WERI-Rb-1 (cell line): ENCODE measurements around the gene TERF2IP.

Experiments
- DNase-seq: peaks from one replicate; pipeline ENCODE4 v3.0.0-alpha.2; 2020
- H3K27ac ChIP-seq: fragments of 250-450 bp; sonication (Bioruptor Pico); 2 replicates; pipeline ENCODE4 v1.5.1; 2020; ENCODE audit warnings: mild to moderate bottlenecking, moderate library complexity
- H3K27me3 ChIP-seq: fragments of 250-450 bp; sonication (Bioruptor Pico); 2 replicates; pipeline ENCODE4 v1.5.1; 2021; ENCODE audit warnings: mild to moderate bottlenecking, low read depth, moderate library complexity; ENCODE audit not compliant: insufficient read depth, severe bottlenecking
- H3K36me3 ChIP-seq: fragments of 250-450 bp; sonication (Bioruptor Pico); 2 replicates; pipeline ENCODE4 v1.5.1; 2020; ENCODE audit warnings: mild to moderate bottlenecking, moderate library complexity
- H3K4me3 ChIP-seq: 2 replicates; pipeline ENCODE4 v1.5.1; 2011; ENCODE audit warnings: low read depth, mild to moderate bottlenecking, control low read depth, low read length
- H3K9me3 ChIP-seq: fragments of 250-450 bp; sonication (Bioruptor Pico); 2 replicates; pipeline ENCODE4 v1.5.1; 2021; ENCODE audit warnings: mild to moderate bottlenecking, moderate library complexity; ENCODE audit not compliant: severe bottlenecking
- TF ChIP-seq, protein P1 (sequence below): IDR thresholded peaks from 2 replicates; pipeline ENCODE4 v1.5.1; 2011; ENCODE audit warnings: low read depth, mild to moderate bottlenecking, control low read depth, inconsistent platforms, low read length

Gene TERF2IP

GRCh38 chr16:75629132-75629531 is 18.4 kb upstream of the TERF2IP start:
- DNase-seq, result no peak
- Histone ChIP-seq H3K36me3 (peaks cover 93% of the 10 kb centered on the region), H3K4me3 (no peak overlapping the region), H3K9me3 (no peaks in the 10 kb centered on the region), H3K27me3 (no peaks in the 10 kb centered on the region), H3K27ac (no peak overlapping the region)
- TF ChIP-seq, protein P1, sequence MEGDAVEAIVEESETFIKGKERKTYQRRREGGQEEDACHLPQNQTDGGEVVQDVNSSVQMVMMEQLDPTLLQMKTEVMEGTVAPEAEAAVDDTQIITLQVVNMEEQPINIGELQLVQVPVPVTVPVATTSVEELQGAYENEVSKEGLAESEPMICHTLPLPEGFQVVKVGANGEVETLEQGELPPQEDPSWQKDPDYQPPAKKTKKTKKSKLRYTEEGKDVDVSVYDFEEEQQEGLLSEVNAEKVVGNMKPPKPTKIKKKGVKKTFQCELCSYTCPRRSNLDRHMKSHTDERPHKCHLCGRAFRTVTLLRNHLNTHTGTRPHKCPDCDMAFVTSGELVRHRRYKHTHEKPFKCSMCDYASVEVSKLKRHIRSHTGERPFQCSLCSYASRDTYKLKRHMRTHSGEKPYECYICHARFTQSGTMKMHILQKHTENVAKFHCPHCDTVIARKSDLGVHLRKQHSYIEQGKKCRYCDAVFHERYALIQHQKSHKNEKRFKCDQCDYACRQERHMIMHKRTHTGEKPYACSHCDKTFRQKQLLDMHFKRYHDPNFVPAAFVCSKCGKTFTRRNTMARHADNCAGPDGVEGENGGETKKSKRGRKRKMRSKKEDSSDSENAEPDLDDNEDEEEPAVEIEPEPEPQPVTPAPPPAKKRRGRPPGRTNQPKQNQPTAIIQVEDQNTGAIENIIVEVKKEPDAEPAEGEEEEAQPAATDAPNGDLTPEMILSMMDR, result no peak

GRCh38 chr16:75630052-75630451 is 17.5 kb upstream of the TERF2IP start:
- Histone ChIP-seq H3K4me3 (no peak overlapping the region), H3K36me3 (peaks cover 98% of the 10 kb centered on the region), H3K27ac (no peak overlapping the region), H3K27me3 (no peaks in the 10 kb centered on the region), H3K9me3 (no peaks in the 10 kb centered on the region)
- TF ChIP-seq, protein P1, result no peak
- DNase-seq, result no peak

DNA sequence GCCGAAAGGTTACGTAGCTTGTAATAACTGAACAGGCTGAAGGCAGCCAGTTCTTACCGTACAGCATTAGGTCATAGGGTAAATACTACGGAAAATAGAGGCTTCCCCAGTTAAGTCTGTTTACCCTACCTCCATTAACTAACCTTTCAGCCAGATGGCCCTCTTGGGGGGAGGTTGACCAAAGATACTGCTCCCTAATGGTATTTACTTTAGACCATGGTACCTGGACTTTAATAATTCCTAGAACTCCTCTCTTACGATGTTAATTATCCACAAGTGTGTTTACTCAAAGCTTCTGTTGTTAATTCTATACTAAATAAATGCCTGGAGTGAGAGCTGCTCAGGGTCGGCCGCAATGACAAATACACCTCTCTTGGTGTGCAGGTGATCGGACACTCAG is 14.7 kb upstream of the TERF2IP start:
- H3K27me3 ChIP-seq, result no peaks in the 10 kb centered on the region
- no peak overlapping the region for H3K27ac ChIP-seq
- DNase-seq, result no peak
- no peak overlapping the region for H3K4me3 ChIP-seq
- no peaks in the 10 kb centered on the region for H3K9me3 ChIP-seq
- peaks cover 97% of the 10 kb centered on the region for H3K36me3 ChIP-seq
- TF ChIP-seq, protein P1, result no peak

- Histone ChIP-seq H3K36me3 (peaks cover 93% of the 10 kb centered on the region), H3K4me3 (no peak overlapping the region), H3K9me3 (no peaks in the 10 kb centered on the region), H3K27me3 (no peaks in the 10 kb centered on the region), H3K27ac (no peak overlapping the region)
- TF ChIP-seq, protein P1, result no peak
- no peak for DNase-seq
Measured at GRCh38 chr16:75635036-75635435, 12.5 kb upstream of the TERF2IP start.

GRCh38 chr16:75640598-75640997 is 7.0 kb upstream of the TERF2IP start:
- H3K27me3 ChIP-seq, result no peaks in the 10 kb centered on the region
- no peak for DNase-seq
- TF ChIP-seq, protein P1, result no peak
- no peak overlapping the region for H3K27ac ChIP-seq
- H3K4me3 ChIP-seq, result no peak overlapping the region
- peaks cover 75% of the 10 kb centered on the region for H3K36me3 ChIP-seq
- H3K9me3 ChIP-seq, result no peaks in the 10 kb centered on the region

- H3K36me3 ChIP-seq, result peaks cover 48% of the 10 kb centered on the region
- TF ChIP-seq, protein P1, result peak; percentile 58
- no peaks in the 10 kb centered on the region for H3K9me3 ChIP-seq
- H3K27me3 ChIP-seq, result no peaks in the 10 kb centered on the region
- DNase-seq, result peak; percentile 66
- H3K27ac ChIP-seq, result peak overlapping the region; percentile 79
- peak overlapping the region; percentile 20 for H3K4me3 ChIP-seq
Measured at GRCh38 chr16:75644240-75645012, 3.1 kb upstream of the TERF2IP start.
